Uterus (tissue), 4 donors: ENCODE measurements around the gene ATF4. TPM values are rescaled to one million over a fixed set of nuclear protein-coding genes. Genes with fewer than 3 reads are reported as not detected.

Source experiments
- DNase-seq, 2 donors: peaks; one replicate each; pipeline ENCODE4 v3.0.0-alpha.2; 2019 to 2020
- H3K27ac ChIP-seq, 2 donors: fragments of 200-600 bp; sonication (generic); 1 replicate in 1 of 2; 2 replicates in 1 of 2; pipeline ENCODE4 v1.5.1; 2016 to 2018
- H3K27me3 ChIP-seq, 2 donors: fragments of 200-600 bp; sonication (generic); one replicate each; pipeline ENCODE4 v1.5.1; 2018 to 2019; ENCODE audit warnings: control low read depth in 1 of 2
- H3K36me3 ChIP-seq, 2 donors: fragments of 200-600 bp; sonication (generic); one replicate each; pipeline ENCODE4 v1.5.1; 2019; ENCODE audit warnings: control low read depth in 1 of 2
- H3K4me1 ChIP-seq, 2 donors: fragments of 200-600 bp; sonication (generic); one replicate each; pipeline ENCODE4 v1.5.1; 2018 to 2019; ENCODE audit warnings: control low read depth in 1 of 2
- H3K4me3 ChIP-seq, 2 donors: fragments of 200-600 bp; sonication (generic); 1 replicate in 1 of 2; 2 replicates in 1 of 2; pipeline ENCODE4 v1.5.1; 2018 to 2019; ENCODE audit warnings: mild to moderate bottlenecking in 1 of 2
- H3K9me3 ChIP-seq, 2 donors: fragments of 200-600 bp; sonication (generic); one replicate each; pipeline ENCODE4 v1.5.1; 2019; ENCODE audit warnings: control low read depth in 1 of 2
- CTCF ChIP-seq, 4 experiments: fragments of 200-600 bp in 2 of 4; fragments of 450-650 bp in 2 of 4; sonication (generic) in 2 of 4; IDR thresholded peaks; one replicate each; pipeline ENCODE4 v1.5.1; 2016 to 2019; ENCODE audit warnings: antibody characterized with exemption in 4 of 4, mild to moderate bottlenecking in 2 of 4, moderate library complexity in 1 of 4
- POLR2A ChIP-seq, 2 donors: fragments of 450-650 bp; IDR thresholded peaks; one replicate each; pipeline ENCODE4 v1.6.1; 2016; ENCODE audit warnings: antibody characterized with exemption in 2 of 2, mild to moderate bottlenecking in 1 of 2, moderate library complexity in 1 of 2
- intact Hi-C: fragments of 100-400 bp; cut with DNase I; formaldehyde crosslinking; loops from one replicate; pipeline ENCODE4 v1.15.1; 2023; ENCODE audit warnings: low total_unique reads
- total RNA-seq, 4 donors: library from RNA; depleted of rRNA in 3 of 4; stranded (reverse); fragments of >200 nt in 3 of 4; gene quantifications; one replicate each; pipeline versions ENCODE4 v1.1.0 to v1.2.4, GENCODE V29; 2014 to 2023
- donor health status: DM: yes; HTN: yes; CAD: no.

ATF4 gene
- total RNA-seq, 4 donors from 2014 or later = 105 to 351 (median 293) TPM

DNA sequence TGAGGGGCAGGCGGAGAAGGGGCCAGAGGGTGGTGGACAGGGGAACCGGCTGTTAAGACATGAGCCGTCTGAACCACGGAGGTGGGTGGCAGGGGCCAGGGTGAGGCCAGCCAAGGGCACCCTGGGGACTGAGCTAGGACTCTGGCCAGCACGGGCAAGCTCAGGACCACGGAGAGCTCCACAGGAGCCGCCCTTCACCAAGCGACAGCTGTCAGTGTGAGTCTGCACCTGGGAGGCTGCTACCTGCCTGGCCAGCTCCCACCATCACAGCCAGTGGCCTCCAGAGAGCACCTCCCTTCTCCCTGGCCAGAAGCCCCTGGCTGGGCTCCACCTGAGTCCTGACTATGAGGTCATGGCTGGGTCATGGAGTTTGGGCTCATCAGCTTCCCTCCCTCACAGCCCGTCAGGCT, 41.9 kb upstream of the ATF4 start:
- Histone ChIP-seq H3K36me3 (no peaks in the 10 kb centered on the region), H3K4me1 (no peaks in the 10 kb centered on the region), H3K27me3 (no peaks in the 10 kb centered on the region), H3K9me3 (no peaks in the 10 kb centered on the region), H3K4me3 (no peak overlapping the region), H3K27ac (no peak overlapping the region)
- intact Hi-C loops = no loop called here
- no peak for DNase-seq
- TF ChIP-seq CTCF (IDR thresholded peaks at IDR 0.05) (no peak), POLR2A (IDR thresholded peaks at IDR 0.05) (no peak)

GRCh38 chr22:39479254-39479653, 41.1 kb upstream of the ATF4 start:
- intact Hi-C loops = no loop called here
- H3K27ac ChIP-seq = no peak overlapping the region

GRCh38 chr22:39480557-39480956, 39.8 kb upstream of the ATF4 start:
- no peak for DNase-seq
- no peaks in the 10 kb centered on the region for H3K4me1 ChIP-seq
- no peaks in the 10 kb centered on the region for H3K36me3 ChIP-seq
- H3K9me3 ChIP-seq = no peaks in the 10 kb centered on the region
- intact Hi-C loops = no loop called here
- H3K27ac ChIP-seq = no peak overlapping the region
- H3K27me3 ChIP-seq = no peaks in the 10 kb centered on the region
- H3K4me3 ChIP-seq = no peak overlapping the region
- TF ChIP-seq CTCF (IDR thresholded peaks at IDR 0.05) (no peak), POLR2A (IDR thresholded peaks at IDR 0.05) (no peak)

More at GRCh38 chr22:39479254-39479653, 41.1 kb upstream of the ATF4 start:
- Histone ChIP-seq H3K4me3 (no peak overlapping the region), H3K4me1 (no peaks in the 10 kb centered on the region), H3K27me3 (no peaks in the 10 kb centered on the region), H3K9me3 (no peaks in the 10 kb centered on the region), H3K36me3 (no peaks in the 10 kb centered on the region)
- TF ChIP-seq POLR2A (IDR thresholded peaks at IDR 0.05) (no peak), CTCF (IDR thresholded peaks at IDR 0.05) (no peak)
- no peak for DNase-seq

GRCh38 chr22:39481054-39481453, 39.3 kb upstream of the ATF4 start:
- Histone ChIP-seq H3K27ac (no peak overlapping the region), H3K36me3 (no peaks in the 10 kb centered on the region), H3K4me3 (no peak overlapping the region), H3K9me3 (no peaks in the 10 kb centered on the region), H3K27me3 (no peaks in the 10 kb centered on the region), H3K4me1 (no peaks in the 10 kb centered on the region)
- no peak for DNase-seq
- TF ChIP-seq POLR2A (IDR thresholded peaks at IDR 0.05) = no peak
- no peak for TF ChIP-seq CTCF (IDR thresholded peaks at IDR 0.05)
- intact Hi-C loops = no loop called here

DNA sequence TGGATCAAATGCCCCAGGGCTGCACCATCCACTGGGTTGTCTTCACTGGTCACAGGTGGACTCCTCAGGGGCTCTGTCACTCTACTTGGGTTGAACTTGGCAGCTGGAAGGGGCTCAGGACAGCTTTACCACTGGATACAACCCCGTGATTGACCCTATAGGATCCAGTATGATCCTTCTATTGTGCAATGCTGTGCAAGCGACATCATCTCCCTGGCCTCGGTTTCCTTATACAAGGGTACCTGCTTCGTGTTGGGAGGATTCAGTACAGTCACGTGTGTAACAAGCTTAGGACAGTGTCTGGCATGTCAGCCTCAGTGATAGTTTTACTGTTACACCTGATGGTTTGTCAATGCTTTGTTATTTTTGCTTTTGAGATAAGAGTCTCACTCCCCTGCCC, 38.8 kb upstream of the ATF4 start:
- no peaks in the 10 kb centered on the region for H3K27me3 ChIP-seq
- intact Hi-C loops = no loop called here

More for the DNA sequence above, 38.8 kb upstream of the ATF4 start:
- Histone ChIP-seq H3K4me3 (no peak overlapping the region), H3K36me3 (no peaks in the 10 kb centered on the region), H3K27ac (no peak overlapping the region), H3K4me1 (no peaks in the 10 kb centered on the region), H3K9me3 (no peaks in the 10 kb centered on the region)
- DNase-seq = no peak
- no peak for TF ChIP-seq POLR2A (IDR thresholded peaks at IDR 0.05)
- TF ChIP-seq CTCF (IDR thresholded peaks at IDR 0.05) = no peak
